Ascending aorta (tissue), 2 donors: Measurements from ENCODE around the gene KLHDC4. TPM values are rescaled to one million over a fixed set of nuclear protein-coding genes. Genes with fewer than 3 reads are reported as not detected.

ENCODE experiments used
- DNase-seq, 2 donors: peaks; one replicate each; pipeline ENCODE4 v3.0.0-alpha.2; 2019; ENCODE audit warnings: low spot score in 2 of 2
- H3K27ac ChIP-seq, 2 donors: fragments of 200-600 bp; sonication (generic); one replicate each; pipeline ENCODE4 v1.5.1; 2016 to 2017; ENCODE audit warnings: mild to moderate bottlenecking in 1 of 2
- H3K27me3 ChIP-seq: fragments of 200-600 bp; sonication (generic); one replicate; pipeline ENCODE4 v1.5.1; 2017
- H3K36me3 ChIP-seq, 2 donors: fragments of 200-600 bp; sonication (generic); one replicate each; pipeline ENCODE4 v1.5.1; 2016
- H3K4me1 ChIP-seq, 2 donors: fragments of 200-600 bp; sonication (generic); one replicate each; pipeline ENCODE4 v1.5.1; 2016 to 2017; ENCODE audit warnings: mild to moderate bottlenecking in 1 of 2
- H3K4me3 ChIP-seq, 2 donors: fragments of 200-600 bp; sonication (generic); one replicate each; pipeline ENCODE4 v1.5.1; 2016 to 2017; ENCODE audit warnings: mild to moderate bottlenecking in 1 of 2
- H3K9me3 ChIP-seq, 2 donors: fragments of 200-600 bp; sonication (generic); one replicate each; pipeline ENCODE4 v1.5.1; 2016
- CTCF ChIP-seq, 3 experiments: fragments of 200-600 bp in 2 of 3; fragments of 450-650 bp in 1 of 3; sonication (generic) in 2 of 3; IDR thresholded peaks; one replicate each; pipeline ENCODE4 v1.5.1; 2016 to 2019; ENCODE audit warnings: antibody characterized with exemption in 3 of 3, mild to moderate bottlenecking in 1 of 3, moderate library complexity in 1 of 3
- intact Hi-C: fragments of 100-400 bp; cut with DNase I; formaldehyde crosslinking; loops from one replicate; pipeline ENCODE4 v1.15.1; 2023
- total RNA-seq: library from RNA; depleted of rRNA; stranded (reverse); fragments of >200 nt; gene quantifications from one replicate; pipeline ENCODE4 v1.1.0, GENCODE V29; 2016

The KLHDC4 gene
- total RNA-seq, 1 donor from 2014 or later: 38.4 TPM

GRCh38 chr16:87800497-87800896 lies 34.7 kb upstream of the KLHDC4 start:
- H3K27ac ChIP-seq: no peak overlapping the region
- no peaks in the 10 kb centered on the region for H3K9me3 ChIP-seq
- no peaks in the 10 kb centered on the region for H3K27me3 ChIP-seq
- intact Hi-C loops: no loop called here
- TF ChIP-seq CTCF (IDR thresholded peaks at IDR 0.05): no peak
- no peaks in the 10 kb centered on the region for H3K4me1 ChIP-seq
- H3K36me3 ChIP-seq: no peaks in the 10 kb centered on the region
- no peak overlapping the region for H3K4me3 ChIP-seq
- no peak for DNase-seq

- Histone ChIP-seq H3K27me3 (no peaks in the 10 kb centered on the region), H3K4me3 (no peak overlapping the region), H3K4me1 (no peaks in the 10 kb centered on the region), H3K36me3 (no peaks in the 10 kb centered on the region), H3K27ac (no peak overlapping the region), H3K9me3 (no peaks in the 10 kb centered on the region)
- no peak for DNase-seq
- intact Hi-C loops: no loop called here
- no peak for TF ChIP-seq CTCF (IDR thresholded peaks at IDR 0.05)
Observed at GRCh38 chr16:87795336-87795735, 29.6 kb upstream of the KLHDC4 start.

GRCh38 chr16:87794485-87795078 lies 28.8 kb upstream of the KLHDC4 start:
- TF ChIP-seq CTCF (IDR thresholded peaks at IDR 0.05): no peak
- Histone ChIP-seq H3K36me3 (no peaks in the 10 kb centered on the region), H3K4me1 (no peaks in the 10 kb centered on the region), H3K4me3 (no peak overlapping the region), H3K27me3 (no peaks in the 10 kb centered on the region), H3K27ac (no peak overlapping the region), H3K9me3 (no peaks in the 10 kb centered on the region)
- intact Hi-C loops: no loop called here
- DNase-seq: no peak

- TF ChIP-seq CTCF (IDR thresholded peaks at IDR 0.05): no peak
- Histone ChIP-seq H3K4me1 (no peaks in the 10 kb centered on the region), H3K9me3 (no peaks in the 10 kb centered on the region), H3K4me3 (no peak overlapping the region), H3K27ac (no peak overlapping the region), H3K27me3 (no peaks in the 10 kb centered on the region), H3K36me3 (no peaks in the 10 kb centered on the region)
- intact Hi-C loops: no loop called here
- DNase-seq: no peak
Observed at GRCh38 chr16:87792205-87792565, 26.4 kb upstream of the KLHDC4 start.

- no peaks in the 10 kb centered on the region for H3K36me3 ChIP-seq
- TF ChIP-seq CTCF (IDR thresholded peaks at IDR 0.05): no peak
- intact Hi-C loops: no loop called here
- no peak for DNase-seq
- H3K4me3 ChIP-seq: no peak overlapping the region
- no peak overlapping the region for H3K27ac ChIP-seq
- no peaks in the 10 kb centered on the region for H3K9me3 ChIP-seq
- H3K27me3 ChIP-seq: no peaks in the 10 kb centered on the region
- H3K4me1 ChIP-seq: no peaks in the 10 kb centered on the region
Observed at GRCh38 chr16:87791295-87792204, 25.8 kb upstream of the KLHDC4 start.
